GM18907 (cell line): ENCODE results near the gene CPAMD8.
"Not testable (repeated sequence)": the region's sequence is repeated elsewhere in the genome, so short reads cannot be mapped to it uniquely, and the experiment has no call there.

Source experiments
- ATAC-seq: cut with Tn5 transposase; IDR thresholded peaks from one replicate; pipeline ENCODE4 v1.9.1; 2021; ENCODE audit warnings: mild to moderate bottlenecking, moderate library complexity; ENCODE audit not compliant: unreplicated experiment

CPAMD8 gene

DNA sequence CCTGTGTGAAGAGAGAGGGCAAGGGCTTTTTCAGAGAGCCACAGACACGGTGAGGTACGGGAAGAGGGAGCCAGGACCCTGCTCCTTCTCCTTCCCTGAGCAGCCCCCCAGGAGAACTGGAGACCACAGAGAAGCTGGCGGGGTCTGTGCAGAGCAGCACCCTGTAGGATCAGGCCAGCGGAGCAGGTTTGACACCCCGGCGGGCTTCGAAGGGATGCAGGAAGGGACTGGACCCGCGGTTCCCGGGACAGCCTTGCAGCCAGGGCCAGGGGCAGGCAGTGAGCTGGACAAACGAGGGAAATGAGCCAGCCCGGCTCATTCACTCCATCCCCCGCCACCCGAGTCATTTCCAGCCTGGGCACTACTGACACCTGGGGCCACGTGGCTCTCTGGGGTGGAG, 22.2 kb downstream of the CPAMD8 start:
- ATAC-seq, result no peak

DNA sequence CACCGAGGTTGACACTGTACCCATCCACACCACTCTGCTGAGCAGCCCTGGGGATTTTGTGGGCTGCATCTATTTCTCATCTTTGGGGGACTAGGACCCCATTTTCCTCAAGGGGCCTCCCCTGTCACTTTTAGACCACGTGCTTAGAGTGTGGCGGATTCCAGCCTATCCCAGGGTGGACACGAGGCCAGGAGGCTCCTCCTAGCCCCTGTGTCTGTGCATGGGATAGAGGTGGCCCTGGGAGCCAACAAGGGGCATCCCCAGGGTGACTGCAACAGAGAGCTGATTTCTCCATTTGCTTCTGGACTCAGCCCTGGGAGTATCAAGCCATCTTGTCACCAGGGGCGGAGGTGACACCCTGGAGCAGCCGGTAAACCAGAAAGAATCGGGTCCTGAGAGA, 24.2 kb downstream of the CPAMD8 start:
- ATAC-seq, result no peak

DNA sequence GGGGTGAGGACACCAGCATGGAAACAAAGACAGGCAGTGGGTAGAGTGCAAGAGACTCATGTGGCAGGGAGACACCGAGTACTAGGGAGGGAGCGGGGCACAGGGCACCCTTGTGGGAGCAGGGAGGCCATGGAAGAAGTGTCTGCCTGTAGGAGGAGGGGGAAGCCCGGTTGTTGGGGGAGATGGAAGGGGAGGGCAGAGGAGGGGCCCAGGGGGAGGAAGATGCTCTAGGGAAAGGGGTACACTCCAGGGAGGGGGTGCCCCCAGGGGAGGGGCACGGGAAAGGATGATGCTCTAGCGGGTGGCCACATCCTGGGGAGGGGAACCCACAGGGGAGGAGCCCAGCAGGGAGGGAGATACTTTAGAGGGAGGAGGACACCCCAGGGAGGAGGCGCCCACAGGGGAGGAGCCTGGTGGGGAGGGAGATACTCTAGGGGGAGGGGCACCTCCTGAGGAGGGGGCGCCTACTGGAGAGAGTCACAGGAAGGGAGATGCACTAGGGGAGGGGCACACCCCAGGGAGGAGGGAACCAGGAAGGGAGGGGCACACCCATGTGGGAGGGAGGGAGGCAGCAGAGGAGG, 24.9 kb downstream of the CPAMD8 start:
- no peak for ATAC-seq

DNA sequence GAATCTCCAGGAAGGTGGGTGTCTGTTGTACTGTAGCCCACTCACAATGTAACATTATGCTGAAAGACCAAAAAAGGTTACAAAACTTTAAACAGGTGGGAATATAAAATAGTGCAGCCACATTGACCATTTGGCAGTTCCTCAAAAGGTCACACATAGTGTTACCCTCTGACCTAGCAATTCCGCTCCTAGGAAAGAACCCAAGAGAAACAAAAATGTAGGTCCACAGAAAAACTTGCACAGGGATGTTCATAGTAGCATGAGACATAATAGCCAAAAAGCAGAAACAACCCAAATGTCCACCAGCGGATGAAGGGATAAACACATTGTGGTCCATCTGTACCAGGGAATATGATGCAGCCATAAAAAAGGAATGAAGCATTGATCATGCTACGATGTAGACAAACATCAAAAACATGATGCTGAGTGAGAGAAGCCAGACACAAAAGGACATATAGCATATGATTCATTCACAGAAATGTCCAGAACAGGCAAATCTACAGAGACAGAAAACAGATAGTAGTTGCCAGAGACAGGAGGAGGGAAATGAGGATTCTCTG, 27.9 kb downstream of the CPAMD8 start:
- no peak for ATAC-seq

DNA sequence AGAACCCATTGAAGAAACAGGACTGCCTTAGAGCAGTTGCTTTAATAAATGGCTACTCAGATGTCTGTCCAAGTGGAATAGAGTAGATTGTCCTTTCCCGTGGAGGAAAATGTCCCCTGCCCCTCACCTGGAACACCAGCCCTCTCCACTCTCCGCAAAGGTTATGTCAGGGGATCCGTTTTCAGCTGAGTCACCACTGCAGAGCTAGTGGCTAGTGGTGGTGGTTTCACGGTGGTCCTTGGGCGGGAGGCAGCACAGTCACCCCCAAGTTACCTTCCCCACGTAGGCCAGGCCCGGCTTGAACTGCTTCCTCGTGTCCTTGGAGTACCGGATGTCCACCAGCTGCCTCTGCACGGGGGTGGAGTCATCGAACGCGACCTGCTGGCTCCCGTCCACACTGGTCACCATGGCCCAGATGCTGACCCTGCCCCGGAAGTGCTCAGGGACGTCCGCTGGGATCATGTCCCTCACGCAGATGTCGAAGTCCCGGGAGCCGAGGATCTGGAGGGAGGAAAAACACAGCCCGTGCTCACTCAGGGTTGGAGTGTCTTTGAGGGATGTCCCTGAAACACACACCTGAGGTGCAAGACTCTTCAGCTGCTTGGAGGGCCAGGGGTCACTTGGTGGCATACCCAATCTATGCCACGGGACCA, 29.6 kb downstream of the CPAMD8 start:
- not testable (repeated sequence) for ATAC-seq

DNA sequence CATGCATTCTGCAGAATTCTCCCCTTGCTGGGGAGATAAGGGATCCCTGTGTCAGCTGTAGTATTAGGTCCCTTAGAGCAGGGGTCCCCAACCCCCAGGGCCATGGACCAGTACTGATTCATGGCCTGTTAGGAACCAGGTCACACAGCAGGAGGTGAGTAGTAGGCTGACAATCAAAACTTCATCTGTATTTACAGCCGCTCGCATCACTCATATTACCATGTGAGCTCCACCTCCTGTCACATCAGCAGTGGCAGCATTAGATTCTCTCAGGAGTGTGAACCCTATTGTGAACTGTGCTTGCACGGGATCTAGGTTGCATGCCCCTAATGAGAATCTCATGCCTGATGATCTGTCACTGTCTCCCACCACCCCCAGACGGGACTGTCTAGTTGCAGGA, 37.9 kb downstream of the CPAMD8 start:
- ATAC-seq, result no peak

DNA sequence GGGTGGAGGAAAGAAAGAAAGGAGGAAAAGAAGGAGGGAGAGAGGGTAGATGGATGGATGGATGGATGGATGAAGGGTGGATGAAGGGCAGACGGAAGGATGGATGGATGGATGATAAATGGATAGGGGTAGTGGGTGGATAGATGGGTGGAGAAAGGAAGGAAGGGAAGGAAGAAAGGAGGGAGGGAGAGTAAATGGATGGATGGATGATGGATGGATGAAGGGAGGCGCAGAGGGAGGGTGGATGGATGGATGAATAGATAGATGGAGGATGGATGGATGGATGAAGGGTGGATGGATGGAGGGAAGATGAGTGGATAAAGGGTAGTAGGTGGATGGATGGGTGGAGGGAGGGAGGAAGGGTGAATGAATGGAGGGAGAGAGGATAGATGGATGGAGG, 41.2 kb downstream of the CPAMD8 start:
- ATAC-seq, result no peak

DNA sequence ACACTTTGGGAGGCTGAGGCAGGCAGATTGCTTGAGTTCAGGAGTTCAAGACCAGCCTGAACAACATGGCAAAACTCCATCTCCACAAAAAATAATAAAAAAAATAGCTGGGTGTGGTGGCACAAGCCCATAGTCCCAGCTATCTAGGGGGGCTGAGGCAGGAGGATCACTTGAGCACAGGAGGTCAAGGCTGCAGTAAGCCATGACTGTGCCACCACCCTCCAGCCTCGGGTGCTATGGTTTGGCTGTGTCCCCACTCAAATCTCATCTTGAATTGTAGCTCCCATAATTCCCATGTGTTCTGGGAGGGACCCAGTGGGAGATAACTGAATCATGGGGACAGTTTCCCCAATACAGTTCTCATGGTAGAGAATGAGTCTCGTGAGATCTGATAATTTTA, 44.0 kb downstream of the CPAMD8 start:
- ATAC-seq, result not testable (repeated sequence)

DNA sequence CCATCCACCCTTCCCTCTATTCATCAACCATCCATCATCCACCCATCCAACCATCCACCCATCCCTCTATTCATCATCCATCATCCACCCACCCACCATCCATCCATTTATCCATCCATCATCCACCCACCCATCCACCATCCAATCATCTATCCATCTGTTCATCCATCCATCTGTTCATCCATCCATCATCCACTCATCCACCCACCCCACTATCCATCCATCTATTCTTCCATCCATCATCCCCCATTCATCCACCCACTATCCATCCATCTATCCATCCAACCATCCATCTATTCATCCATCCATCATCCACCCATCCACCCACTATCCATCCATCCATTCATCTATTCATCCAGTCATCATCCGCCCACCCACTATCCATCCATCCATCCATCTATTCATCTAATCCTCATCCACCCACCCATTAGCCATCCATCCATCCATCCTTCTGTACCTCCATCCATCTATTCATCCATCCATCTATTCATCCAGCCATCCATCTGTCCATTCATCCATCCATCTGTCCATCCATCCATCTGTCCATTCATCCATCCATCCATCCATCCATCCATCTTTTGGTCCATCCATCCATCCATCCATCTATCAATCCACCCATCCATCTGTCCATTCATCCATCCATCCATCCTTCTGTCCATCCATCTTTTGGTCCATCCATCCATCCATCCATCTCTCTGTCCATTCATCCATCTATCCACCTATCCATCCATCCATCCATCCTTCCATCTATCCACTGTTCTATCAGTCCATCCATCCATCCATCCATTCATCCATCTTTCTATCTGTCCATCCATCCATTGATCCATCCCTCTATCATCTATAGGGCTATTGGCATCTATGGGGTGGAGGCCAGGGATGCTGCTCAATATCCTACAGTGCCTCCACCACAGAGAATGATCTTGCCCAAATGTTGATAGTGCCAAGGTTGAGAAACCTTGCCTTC, 47.5 kb downstream of the CPAMD8 start:
- no peak for ATAC-seq

DNA sequence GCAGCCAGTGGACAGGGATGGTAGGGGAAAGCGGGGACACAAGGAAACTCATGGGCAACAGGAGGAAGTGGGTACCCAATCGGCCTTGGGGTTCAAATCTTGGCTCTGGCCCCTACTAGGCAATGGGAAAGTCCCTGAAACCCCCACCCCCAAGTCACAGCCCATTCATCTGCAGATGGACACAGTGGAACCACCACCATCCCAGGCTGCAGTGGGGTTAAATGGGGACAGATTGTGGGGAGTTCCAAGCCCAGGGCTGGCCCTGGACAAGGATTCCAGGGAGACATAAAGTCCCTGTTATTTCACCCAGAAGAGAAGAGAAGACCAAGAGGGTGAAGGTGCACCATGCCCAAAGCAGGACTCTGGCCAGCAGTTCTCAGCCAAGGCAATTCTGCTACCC, 48.5 kb downstream of the CPAMD8 start:
- no peak for ATAC-seq

DNA sequence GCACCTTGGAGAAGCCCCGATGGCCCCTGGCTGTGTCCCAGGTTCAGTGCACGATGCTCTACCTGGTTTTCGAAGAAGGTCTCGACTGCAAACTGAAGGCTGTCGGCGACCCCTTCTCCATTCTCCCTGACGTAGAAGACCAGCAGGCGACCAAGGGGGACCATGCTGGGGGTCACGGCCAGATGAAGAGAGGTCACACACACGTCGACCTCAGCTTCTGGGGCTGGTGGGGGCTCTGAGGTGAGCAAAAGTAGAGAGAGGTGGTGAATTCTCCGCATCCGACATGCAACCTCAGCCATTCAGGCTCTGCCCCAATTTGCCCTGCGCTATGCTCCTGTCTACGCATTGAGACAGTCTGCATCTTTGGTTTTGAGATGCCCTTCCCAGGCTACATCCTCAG, 49.3 kb downstream of the CPAMD8 start:
- ATAC-seq, result no peak

DNA sequence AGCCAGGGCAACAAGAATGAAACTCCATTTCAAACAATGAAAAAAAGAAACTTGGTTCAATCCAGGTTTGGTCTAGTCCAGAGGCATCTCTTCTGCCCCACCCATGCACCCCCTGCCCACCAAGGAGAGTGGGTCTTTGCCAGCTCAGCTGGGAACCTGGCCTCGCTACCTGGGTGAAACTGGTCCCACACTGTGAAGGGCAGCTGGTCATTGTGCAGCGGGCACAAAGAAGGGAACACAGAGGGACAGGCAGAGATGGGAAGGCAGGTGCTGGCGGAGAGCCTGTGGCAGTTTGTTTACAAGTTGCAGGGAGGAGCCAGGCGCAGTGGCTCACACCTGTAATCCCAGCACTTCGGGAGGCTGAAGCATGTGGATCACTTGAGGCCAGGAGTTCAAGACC, 50.2 kb downstream of the CPAMD8 start:
- no peak for ATAC-seq

DNA sequence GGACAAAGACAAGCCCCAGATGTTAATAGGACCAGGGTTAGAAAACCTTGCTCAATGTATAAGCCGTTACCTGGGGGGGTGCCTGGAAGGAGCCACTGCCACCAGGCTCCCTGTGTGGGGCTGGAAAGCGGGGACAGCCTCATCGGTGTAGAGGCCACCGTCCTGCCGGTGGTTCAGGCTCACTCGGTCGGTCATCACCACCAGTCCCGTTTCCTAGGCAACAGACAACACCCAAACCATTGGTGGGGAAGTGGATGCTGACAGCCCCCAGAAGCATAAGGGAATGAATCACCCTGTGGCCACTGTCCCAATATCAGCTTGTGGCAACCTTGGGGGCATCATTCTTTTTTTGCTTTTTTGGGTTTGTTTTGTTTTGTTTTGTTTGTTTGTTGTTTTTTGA, 55.8 kb downstream of the CPAMD8 start:
- ATAC-seq, result no peak

DNA sequence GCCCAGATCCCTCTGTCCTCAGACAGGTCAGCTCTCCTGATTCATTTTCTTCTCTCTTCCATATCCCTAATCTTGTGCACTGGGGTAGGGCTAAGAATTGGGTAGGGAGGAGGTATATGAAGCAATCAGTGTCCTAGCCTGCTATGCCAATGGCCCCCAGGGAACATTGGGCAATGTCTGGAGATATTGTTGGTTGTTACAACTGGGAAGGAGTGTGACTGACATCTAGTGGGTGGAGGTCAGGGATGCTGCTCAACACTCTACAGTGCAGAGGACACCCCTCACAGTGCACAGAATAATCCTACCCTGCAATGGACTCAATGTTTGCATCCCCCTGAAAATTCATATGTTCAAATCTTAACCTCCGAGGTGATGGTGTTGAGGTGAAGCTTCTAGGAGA, 57.5 kb downstream of the CPAMD8 start:
- no peak for ATAC-seq

DNA sequence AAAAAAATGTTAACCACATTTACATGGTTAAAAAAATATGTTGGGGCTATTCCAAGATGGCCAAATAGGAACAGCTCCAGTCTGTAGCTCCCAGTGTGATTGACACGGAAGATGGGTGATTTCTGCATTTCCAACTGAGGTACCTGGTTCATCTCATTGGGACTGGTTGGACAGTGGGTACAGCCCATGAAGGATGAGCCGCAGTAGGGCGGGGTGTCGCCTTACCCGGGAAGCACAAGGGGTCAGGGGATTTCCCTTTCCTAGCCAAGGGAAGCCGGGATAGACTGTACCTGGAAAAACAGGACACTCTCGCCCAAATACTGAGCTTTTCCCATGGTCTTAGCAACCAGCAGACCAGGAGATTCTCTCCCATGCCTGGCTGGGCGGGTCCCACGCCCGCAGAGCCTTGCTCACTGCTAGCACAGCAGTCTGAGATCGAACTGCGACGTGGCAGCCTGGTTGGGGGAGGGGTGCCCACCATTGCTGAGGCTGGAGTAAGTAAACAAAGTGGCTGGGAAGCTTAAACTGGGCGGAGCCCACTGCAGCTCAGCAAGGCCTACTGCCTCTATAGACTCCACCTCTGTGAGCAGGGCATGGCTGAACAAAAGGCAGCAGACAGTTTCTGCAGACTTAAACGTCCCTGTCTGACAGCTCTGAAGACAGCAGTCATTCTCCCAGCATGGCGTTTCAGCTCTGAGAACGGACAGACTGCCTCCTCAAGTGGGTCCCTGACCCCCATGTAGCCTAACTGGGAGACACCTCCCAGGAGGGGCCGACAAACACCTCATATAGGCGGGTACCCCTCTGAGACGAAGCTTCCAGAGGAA, 65.4 kb downstream of the CPAMD8 start:
- ATAC-seq, result not testable (repeated sequence)

DNA sequence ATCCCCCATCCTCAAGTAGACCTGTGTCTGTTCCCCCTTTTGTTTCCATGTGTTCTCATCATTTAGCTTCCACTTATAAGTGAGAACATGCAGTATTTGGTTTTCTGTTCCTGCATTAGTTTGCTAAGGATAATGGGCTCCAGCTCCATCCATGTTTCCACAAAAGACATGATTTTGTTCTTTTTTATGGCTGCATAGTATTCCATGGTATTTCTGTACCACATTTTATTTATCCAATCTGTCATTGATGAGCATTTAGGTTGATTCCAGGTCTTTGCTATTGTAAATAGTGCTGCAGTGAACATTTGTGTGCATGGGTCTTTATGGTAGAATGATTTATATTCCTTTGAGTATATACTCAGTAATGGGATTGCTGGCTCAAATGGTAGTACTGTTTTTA, 68.3 kb downstream of the CPAMD8 start:
- ATAC-seq, result not testable (repeated sequence)

DNA sequence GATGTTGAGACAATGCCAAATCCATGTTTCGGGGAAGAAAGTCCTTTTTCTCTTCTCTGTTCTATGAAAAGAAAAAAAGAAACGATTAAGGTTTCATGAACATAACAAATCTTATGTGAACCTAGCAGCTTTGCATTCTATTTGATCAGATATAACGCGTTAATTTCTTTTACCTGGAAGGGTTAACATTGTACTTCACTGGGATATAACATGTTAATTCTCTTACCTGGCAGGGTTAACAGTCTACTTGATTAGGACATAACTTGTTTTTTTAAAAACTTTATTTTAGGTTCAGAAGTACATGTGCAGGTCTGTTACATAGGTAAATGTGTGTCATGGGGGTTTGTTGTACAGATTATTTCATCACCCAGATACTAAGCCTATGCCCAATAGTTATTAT, 68.8 kb downstream of the CPAMD8 start:
- ATAC-seq, result no peak

DNA sequence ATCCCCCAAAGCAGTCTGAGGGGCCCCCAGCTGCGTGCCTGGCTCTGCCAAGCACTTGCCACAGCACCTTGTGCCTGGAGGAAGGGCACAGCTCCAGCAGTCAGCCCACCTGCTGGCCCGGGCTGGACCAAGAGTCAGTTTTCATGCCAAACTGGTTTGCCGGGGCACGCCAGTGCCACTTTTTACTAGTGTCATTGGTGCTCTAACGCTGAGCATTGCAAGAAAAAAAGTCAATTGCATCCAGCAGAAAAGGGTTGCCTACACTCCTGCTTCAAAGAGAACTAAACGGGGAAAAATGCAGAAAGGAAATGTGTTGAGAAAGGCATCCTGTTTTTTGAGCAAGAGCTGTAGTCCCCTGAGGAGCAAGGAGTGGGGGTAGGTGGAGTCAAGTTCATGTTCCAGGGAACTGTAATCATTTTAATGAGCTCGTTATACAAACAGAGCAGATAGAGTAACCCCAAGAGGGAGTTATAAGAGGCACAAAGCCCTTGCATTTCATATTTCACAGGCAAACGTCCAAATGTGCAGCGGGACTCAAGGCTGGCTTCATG, 69.4 kb downstream of the CPAMD8 start:
- ATAC-seq, result no peak

DNA sequence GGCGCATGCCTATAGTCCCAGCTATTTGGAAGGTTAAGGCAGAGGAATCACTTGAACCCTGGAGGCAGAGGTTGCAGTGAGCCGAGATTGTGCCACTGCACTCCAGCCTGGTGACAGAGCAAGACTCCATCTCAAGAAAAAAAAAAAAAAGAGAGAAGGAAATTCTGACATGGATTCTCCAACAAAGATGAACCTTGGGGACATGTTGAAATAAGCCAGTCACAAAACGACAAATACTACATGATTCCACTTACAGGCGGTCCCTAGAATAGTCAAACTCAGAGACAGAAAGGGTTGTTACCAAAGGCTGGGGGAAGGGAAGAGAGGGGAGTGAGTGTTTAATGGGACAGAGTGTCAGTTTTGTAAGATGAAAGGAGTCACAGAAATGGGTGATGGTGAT, 71.4 kb downstream of the CPAMD8 start:
- ATAC-seq, result no peak

DNA sequence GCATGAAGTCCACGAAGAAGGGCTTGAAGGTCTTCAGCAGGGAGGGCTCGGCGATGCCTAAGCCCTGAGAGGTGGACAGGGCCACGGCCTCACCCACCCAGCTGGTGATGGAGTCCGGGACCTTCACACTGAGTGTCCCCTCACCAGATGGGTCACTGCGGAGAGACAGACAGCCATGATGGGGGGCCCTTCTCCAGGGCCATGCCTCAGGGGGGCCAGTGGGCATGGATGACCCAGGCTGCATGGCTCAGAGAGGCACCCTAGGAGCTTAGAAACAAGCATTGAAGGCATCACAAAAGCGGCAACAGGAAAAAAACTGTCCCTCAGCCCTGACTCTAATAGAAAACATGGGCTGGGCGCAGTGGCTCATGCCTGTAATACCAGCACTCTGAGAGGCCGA, 74.6 kb downstream of the CPAMD8 start:
- ATAC-seq, result no peak
